NCI-H748 (cell line): ENCODE data around the gene CKB.
A peak's percentile ranks its signal among the peaks of the same experiment; 100 is the strongest.

Source experiments
- DNase-seq: peaks from one replicate; lab custom pipeline; 2025; ENCODE audit not compliant: unreplicated experiment; lab: John Stamatoyannopoulos, UW

Gene CKB

DNA sequence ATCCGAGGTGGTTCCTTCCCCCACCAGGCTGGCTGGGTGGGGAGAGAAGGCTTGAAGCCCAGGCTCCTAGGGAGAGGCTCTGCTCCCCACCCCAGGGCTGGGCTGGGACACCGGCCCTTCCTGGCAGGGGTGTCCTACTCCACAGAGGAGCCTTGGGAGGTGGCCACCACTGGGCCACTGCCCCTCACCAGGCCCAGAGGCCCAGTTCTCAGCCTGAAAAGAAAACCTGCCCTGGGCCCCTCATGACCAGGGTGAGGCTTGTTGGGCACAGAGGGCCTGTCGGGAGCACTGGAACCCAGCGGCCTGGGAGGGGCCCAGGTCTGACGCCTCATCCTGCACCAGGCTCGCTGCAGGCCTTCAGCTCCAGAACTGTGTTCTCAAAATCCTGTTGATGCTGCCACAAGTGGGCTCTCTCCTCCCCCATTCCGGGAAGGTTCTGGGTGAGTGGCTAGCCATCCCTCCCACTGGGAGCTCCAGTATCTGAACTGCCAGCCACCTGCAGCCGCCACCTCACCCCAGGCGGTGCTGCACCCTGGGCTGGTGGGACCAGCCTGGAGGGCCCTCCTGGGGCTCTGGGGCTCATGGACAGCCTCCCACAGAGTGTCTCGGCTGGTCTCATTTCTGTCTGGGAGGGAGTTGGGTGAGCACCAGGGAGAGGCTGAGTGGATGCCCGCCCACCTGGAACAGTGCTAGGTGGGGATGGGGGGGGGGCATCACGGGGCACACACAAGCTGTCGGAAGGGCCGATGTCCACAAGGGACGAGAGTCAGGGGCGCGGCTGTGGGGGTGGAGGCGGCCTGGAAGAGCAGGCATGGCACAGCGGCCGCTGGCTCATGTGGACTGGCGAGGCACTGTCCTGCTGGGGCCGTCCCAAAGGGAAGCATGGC lies 28.1 kb upstream of the CKB start:
- DNase-seq = no peak

DNA sequence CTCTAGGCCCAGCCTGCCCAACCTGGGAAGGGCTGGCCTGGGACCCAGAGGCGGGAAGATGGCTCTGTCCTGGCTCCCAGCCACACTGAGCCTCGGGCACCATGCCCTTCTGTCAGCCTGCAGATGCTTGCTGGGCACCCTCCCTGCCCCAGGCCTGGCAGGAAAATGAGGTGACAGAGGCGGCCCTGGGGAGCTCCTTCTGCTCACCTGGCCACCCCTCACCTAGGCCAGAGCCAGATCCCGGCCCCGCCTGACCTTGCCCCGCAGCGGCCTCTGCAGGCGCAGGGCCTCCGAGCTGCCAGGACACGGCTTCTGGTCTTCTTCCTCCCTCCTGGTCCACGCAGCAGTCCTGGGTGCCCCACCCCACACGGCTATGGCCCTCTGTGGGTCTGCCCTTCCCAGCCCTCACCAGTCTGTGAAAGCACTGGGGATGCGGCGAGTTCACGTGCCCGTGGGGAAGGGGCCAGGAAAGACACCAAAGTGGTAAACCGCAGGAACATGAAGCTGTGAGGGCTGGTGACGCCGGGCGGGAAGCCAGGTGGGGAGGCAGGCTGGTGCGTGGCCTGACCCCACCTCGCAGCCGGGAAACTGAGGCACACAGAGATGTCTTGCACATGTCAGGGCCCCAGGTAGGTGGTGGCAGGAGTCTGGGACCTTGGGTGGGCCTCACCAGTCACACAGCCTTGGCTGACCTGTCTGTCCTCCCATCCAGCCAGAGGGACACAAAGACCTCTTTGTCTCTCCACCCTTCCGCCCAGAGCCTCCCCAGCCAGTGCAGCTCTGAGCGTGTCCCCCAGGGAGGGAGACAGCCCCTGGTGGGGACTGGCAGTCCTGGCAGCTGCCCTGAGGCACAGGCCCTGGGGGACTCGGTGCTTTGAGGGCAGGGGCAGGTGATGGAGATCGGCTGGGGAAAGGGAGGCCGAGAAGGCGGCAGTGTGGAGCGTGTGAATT lies 27.0 kb upstream of the CKB start:
- DNase-seq = no peak

DNA sequence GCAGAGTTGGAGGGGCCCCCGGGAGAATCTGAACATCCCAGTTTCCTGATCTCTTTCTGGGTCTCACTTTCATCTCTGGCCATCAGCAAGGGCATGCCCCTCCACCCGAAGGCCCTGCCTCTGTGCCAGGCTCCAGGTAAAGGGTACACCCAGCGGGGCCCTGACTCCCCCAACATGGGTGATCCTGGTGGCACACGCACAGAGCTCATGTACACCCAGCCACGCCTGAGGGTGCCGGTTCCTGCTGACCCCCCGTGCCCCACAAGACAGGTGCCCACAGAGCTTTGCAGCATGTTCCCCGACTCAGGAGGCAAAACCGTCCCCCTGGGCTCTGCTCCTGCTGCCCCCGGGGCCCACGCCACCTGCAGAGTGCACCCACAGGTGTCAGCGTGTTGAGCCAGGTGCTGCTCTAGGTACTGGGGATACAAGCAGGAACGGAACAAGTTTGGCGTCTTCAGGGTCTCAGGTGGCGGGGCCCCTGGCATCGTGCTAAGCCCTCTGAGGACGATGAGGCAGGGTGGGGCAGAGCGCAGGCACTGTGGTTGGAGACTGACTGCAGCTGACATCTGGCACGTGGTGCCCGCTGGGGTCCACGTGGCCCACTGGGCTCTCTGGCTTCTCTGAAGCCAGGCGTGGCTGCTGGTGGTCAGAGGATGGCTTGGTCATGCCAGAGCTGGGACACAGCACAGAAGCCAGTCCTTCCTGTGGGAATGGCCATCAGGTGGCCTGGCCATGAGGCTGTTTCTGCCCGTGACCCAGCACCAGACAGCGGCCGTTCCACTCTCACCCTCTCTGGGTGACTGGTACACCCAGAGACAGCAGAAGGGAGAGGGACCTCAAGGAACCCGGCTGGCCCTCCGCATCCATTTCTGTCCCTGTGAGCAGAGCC lies 26.1 kb upstream of the CKB start:
- DNase-seq = no peak

DNA sequence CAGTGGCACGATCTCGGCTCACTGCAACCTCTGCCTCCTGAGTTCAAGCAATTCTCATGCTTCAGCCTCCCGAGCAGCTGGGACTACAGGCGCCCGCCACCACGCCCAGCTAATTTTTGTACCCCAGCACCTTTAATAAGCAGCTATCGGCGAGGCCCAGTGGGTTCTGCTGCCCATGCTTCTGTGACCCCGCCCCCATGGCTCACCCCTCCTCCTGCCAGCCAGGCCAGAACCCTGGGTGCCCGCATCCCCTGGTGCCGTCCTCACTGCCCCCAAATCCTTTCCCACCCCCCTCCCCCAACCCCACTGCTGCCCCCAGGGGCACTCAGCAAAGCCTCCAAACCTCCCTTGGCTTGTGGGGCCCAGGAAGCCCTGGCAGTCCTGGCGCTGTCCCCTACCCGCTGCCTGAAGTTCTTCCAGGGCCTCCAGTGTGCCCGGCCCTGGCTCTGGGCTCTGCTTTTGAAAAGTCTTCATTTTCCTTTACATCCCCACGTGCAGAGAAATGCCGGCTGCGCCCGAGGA lies 25.4 kb upstream of the CKB start:
- DNase-seq = no peak

DNA sequence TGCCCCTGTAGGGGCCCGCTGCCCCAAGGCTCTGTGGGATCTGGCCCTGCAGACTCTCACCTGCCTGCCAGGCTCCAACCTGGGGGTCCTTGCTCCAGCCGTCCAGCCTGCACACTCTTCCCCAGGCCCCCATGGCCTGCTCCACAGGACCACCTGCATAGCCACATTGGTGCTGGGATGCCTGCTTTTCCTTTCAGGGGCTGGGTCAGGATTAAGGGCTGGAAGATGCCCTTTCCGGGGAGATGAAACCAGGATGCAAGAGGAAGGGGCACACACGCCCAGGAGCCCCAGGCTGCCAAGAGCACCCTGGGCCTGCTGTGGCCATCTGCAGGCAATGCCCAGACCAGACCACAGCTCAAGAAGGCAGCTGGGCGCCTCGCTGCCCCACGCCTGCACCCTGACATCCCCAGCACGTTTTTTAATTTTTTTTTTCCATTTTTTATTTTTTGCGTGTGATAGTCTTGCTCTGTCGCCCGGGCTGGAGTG lies 24.9 kb upstream of the CKB start:
- DNase-seq = no peak

DNA sequence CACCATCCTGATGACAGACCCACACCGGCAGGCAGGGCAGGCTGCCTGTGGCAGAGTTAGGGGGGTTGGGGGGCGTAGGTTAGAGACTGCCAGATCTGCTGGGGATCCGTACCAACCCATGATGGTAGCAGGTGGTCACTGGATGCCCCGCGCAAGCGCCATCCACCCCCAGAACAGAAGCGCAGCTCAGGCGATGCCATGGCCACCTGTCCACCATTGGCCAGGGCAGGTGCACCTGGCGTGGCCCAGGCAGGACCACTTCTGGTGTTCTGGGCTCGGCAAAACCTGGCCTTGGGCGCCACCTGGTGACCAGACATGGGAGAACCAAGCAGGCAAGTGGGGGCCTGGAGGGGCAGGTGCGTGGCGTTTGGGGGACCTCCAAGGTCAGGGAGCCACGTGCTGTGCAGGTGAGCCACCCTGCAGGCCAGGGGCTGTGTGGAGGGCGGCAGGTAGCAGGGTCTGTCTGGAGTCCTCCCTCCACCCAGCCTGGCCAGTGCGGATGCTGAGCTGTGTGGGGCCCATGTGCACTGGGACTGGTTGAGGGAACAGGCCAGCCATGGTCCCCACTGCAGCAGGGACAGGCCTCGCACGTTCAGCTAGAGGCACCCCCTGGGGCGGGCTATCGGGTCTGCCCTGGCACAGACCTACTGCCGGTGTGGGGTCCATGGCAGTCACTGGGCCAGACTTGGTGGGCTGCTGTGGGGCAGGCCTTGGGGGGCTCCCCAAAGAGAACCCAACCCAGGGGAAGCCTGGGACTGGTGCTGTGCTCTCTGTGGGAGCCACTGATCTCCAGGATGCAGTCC lies 24.2 kb upstream of the CKB start:
- peak; percentile 90 for DNase-seq

DNA sequence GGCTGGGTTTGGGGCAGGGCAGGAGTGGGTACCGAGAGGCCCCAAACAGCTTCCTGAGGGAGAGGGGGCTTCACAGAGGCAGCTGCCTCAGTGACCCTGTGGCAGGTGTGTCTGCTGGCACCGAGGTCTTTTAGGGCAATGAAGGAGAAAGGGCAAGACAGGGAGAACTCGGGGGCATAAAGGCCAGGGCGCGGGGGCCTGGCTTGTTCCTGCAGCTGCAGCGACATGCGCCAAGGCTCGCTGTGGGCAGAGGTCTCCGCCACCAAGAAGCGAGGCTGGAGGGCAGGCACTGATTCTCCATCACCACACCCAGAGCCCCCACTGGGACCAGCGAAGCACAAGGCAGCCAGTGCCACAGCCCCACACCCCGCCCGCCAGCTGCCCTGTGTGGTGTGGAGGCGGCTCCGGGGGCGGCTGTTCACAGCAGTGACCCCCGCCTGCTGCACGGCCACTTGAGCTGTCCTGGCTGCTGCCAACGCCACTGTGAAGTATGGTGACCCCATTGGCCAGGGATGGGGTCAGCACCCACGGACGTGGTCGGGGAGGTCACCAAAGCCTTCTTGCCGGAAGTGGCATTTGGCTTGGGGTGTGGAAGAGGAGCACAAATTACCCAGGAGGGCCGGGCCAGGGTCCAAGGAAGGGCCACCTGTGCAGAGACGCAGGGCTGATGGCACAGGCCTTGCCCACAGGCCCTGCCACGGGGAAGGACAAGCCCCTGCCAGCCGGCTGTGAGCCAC lies 23.5 kb upstream of the CKB start:
- no peak for DNase-seq

DNA sequence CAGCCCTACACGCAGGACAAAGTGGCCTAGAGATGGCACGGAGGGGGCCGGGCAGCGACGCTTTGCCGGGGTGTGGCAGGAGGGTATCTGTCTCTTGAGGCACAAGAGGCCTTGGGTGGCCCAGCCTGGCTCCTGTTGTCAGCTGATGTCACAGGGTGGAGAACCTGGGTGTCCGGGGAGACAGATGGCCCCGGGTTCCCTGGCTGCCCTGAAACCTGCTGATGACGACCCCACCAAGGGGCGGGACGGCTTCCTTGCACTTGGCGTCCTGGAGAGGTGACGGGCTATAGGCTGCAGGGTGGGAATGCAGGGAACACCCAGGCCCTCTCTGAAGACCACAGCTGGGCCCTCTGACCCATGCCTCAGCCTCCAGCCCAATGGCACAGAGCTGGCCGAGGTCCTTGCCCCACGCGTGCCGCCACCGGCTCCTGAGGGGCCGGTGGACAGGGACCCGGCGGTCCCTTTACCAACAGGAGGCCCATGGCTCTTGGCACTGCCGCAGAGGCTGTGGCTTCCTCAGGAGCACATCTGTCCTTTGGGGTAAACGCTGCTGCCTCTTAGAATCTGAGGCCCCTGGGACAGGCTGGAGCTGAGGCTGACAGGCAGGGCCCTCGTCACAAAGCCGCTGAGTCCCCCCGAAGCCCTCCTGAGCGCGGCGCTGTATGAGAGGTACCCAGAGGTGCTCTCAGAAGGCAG lies 22.7 kb upstream of the CKB start:
- DNase-seq = no peak

DNA sequence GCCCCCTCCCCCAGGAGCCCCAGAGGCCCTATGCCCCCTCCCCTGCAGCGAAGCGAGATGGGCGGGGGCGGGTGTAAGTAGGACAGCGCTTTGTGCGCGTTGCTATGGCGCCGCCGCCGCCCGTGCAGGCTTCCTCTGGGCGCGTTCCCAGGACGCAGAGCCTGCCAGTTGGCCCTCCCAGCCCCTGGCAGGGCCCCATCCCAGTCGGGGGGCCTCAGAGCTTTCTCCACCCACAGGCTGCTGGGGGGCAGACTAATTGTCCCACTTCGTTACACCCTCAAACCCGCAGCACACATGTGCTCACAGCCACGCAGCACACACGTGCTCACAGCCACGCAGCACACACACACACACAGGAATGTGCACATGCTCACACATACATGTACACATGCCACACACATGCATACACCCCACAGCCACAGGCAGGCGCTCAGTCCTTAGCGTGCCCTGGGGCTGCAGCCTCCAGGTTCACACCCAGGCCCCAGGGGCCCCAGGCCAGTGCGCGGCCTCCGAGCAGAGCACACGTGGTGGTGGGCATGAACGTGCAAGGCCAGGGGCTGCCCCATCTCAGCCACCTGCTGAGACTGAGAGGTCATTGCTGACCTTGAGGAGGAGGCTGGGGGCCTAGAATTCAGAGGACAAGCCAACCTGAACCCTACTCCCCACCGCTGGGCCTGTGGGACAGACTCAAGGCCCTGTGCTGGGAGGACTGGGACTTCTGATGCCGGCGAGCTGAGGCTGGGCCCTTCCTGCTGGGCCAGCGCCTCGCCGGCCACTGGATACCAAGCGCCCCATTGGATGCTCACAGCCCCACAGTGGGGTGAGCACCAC lies 22.0 kb upstream of the CKB start:
- DNase-seq = no peak

DNA sequence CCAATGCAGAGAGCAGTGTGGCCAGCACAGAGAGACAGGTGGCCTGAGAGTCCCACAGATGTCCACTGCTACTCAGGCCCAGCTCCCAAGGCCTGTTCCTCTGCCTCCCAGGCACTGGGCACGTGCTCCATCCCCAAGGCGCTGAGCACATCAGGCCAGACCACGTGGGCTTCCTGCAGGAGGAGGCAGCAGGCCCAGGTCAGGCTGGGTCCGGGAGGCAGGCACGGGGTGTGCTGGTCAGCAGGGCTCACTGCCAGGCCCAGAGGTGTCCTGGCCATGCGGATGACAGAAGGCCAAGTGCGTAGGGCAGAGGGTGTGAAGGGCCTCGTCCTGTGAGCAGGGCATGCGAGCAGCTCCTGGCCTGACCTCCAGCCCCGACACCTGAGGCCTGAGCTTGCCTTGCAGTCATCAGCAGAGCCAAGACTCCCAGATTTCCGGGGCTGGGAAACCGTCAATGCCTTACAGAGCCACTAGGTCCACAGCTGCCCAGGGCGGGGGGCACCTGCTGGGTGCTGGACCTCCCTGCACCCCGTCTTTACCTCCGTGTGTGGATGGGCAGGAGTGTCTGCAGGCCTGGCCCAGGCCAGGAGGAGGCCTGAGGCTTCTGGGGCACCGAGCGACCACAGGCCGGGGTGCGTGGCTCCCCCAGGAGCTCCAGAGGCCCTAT lies 21.2 kb upstream of the CKB start:
- no peak for DNase-seq

DNA sequence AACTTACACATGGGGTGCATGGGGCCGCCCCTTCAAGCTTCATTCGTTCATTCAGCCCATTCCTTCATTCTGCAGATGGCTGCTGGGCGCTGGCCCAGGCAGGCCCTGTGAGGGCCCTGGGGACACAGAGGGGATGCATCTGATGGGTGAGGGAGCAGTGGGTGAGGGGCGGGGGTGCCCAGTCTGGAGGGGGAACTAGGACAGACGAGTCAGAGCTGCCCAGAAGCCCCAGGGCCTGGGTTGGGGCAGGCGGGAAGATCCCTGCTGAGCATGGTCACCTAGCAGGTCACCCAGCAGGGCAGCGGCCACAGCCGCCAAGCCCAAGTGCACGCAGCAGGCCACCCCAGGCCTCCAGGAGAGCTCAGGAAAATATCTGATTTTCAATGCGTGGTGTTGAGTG lies 20.5 kb upstream of the CKB start:
- DNase-seq = peak; percentile 41

DNA sequence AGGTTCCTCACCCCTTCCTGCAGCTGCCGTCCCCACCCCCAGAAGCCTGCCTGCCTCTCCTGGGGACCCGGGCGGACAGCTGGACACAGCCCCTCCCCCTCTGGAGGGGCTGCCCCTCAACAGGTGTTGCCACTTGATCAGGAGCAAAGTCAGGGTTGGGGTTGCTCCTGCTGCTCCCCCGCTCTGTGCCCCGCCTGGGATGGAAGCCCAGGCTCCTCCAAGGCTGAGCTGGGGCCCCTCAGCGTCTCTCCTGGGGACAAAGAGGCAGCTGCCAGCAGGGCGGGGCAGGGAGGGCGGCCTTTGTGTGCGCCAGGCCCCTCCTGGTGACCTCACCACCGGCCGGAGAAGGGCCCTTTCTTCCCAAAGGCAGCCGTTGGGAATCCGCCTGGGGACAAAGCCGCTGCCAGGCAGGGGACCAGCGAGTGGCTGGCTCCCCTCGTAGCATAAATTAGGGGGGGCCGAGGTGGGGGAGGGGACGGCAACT lies 20.0 kb upstream of the CKB start:
- peak; percentile 87 for DNase-seq

DNA sequence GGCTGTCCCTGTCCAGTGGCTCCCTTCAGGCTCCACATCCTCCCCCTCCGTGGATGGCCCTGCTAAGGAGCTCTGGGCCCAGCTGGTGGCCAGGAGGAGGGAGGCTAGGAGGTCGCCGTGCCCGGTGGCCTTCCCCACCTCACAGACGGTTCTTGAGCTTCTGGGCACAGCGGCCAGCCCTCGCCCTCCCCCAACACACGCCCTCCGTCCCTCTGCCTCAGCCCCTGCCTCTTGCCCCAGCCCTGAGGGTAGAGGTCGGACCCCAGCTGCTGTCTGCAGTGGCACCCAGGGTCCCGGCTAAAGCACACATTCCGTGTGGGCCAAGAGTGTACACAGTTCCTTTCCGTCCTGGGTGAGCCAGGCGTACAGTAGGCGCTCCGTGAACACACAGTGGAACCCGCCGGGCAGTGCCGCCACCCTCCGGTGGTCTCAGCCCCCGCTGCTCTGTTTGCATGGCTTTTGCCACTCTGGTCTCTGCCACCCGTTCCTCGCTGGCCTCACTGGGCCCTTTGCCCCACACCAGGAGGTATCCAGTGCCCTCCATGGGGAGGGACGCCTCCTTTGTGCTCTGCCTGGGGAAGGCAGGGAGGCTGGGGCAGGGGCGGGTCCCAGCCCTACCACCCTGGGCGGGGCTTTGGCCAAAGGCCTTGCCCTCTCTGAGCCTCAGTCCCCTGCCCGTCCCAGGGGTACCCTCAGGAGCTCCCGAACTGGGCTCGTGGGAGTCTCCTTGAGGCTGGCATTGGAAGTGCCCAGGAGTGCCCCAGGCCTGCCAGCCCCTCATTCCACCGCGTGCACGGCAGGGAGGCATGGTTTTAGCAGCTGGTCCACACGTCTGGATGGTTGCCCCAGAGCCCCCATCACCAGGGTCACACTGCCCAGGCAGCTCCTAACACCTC lies 19.3 kb upstream of the CKB start:
- no peak for DNase-seq

DNA sequence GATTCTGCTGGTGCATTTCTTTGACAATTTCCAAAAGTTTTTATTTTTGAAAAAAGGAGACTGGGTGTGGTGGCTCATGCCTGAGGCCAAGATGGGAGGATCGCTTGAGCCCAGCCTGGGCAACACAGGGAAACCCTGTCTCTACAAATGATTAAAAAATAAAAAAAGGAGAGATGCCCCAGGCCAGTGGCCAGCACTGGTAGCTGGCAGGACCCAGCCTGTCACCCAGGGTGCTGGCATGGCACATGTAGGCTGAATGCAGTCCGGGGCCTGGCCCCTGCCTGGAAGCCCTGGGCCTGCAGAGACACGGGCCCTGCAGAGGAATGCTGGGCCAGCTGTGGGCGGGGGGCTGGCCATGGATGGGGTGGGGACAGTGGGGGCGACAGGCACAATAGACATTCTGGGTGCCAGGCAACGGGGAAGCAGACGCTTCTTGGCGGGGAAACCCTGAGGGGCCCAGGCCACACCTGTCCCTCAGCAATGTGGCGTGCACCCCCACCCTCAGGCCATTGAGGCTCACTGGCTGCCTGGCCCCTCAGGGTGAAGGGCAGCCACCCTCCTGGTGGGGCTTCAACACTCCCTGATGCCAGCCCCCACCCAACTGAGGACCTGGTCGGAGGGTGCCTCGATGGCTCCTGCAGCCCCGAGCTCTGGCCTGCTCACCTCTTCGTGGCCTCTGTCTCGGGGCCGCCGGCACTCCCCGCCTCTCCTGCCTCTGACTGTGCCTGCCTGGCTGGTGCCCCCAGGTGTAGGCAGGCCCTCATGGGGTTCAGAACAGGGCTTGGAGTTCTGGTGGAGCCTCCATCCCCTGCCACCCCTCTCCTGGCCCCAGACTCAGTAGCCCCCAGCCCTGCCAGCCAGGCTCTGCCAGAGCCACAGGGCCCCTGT lies 18.4 kb upstream of the CKB start:
- DNase-seq = no peak
